ENCODE data around the gene RASL11B. TPM values are rescaled to one million over a fixed set of nuclear protein-coding genes. Genes with fewer than 3 reads are reported as not detected.

The RASL11B gene
- total and polyA plus RNA-seq, 2 of the 13 experiments (the other 11 are each of a cell fraction or from before 2014, with no cell fraction given): 0.07 to 0.20 TPM

GRCh38 chr4:52894443-52894842 lies 32.3 kb downstream of the RASL11B start (continued):
- no peak for TF ChIP-seq THAP11 (CRISPR knock-in tag; IDR thresholded peaks at IDR 0.05)
- TF ChIP-seq HINFP (CRISPR knock-in tag; IDR thresholded peaks at IDR 0.05; ENCODE audit: low read depth): no peak
- TF ChIP-seq ZNF576 (CRISPR knock-in tag; IDR thresholded peaks at IDR 0.05): no peak

- CTCF ChIA-PET (ENCODE audit: low intra/inter-chr PET ratio, low total read pairs): no interaction called here
- Histone ChIP-seq H3K4me1 (ENCODE audit: insufficient read depth, low read length) (no peaks in the 10 kb centered on the region), H3K9me3 (ENCODE audit: low read length) (no peaks in the 10 kb centered on the region), H3K9ac (ENCODE audit: insufficient read depth, low read depth, low read length) (no peak overlapping the region), H3K4me3 (replicated peaks in 1 of 3; ENCODE audit: insufficient read depth in 1 of 3, low read depth in 2 of 3, low read length in 3 of 3) (no peak overlapping the region), H3K27ac (ENCODE audit: extremely low read length, insufficient read depth, low read length) (no peak overlapping the region), H4K20me1 (ENCODE audit: insufficient read depth, low read length) (no peaks in the 10 kb centered on the region), H3K36me3 (replicated peaks in 1 of 2; ENCODE audit: control insufficient read depth in 1 of 2, insufficient read depth in 2 of 2, low read length in 2 of 2) (no peaks in the 10 kb centered on the region; a peak in 1 of 5 replicates), H3K4me2 (ENCODE audit: low read depth, low read length) (no peak overlapping the region), H3K27me3 (ENCODE audit: control insufficient read depth in 1 of 2, insufficient read depth in 2 of 2, low read length in 2 of 2) (no peaks in the 10 kb centered on the region), H3K79me2 (ENCODE audit: insufficient read depth, low read length) (no peaks in the 10 kb centered on the region), H2AFZ (ENCODE audit: low read length) (no peak overlapping the region)
- WGBS (ENCODE audit: low lambda C conversion rate): 100% methylated on average over 4 of the region's 4 CpGs
- intact Hi-C loops (cut with micrococcal nuclease; ENCODE audit: unreplicated experiment) (no loop called here), in situ Hi-C loops (cut with HindIII; ENCODE audit: extremely low pct_ligation_motif_present, low pct_unique_long_range_greater_than_20kb) (no loop called here)
- FAIRE-seq (no peak), DNase-seq (ENCODE audit: low spot score) (no peak), ATAC-seq (no peak)
- no peak for TF ChIP-seq ELF4 (CRISPR knock-in tag; IDR thresholded peaks at IDR 0.05; ENCODE audit: borderline replicate concordance)
- TF ChIP-seq DNMT1 (CRISPR knock-in tag; IDR thresholded peaks at IDR 0.05): no peak
- no peak for TF ChIP-seq GTF3A (CRISPR knock-in tag; conservative IDR thresholded peaks at IDR 0.05)
- TF ChIP-seq SALL1 (CRISPR knock-in tag; IDR thresholded peaks at IDR 0.05): no peak
- no peak for TF ChIP-seq ZNF121 (CRISPR knock-in tag; IDR thresholded peaks at IDR 0.05)
- no peak for TF ChIP-seq TMF1 (CRISPR knock-in tag; IDR thresholded peaks at IDR 0.05; ENCODE audit: low read depth)
- no peak for TF ChIP-seq ZNF160 (CRISPR knock-in tag; IDR thresholded peaks at IDR 0.05)
- no peak for TF ChIP-seq NFRKB (IDR thresholded peaks at IDR 0.05)
- no peak for TF ChIP-seq HNF4G (IDR thresholded peaks at IDR 0.05; ENCODE audit: borderline replicate concordance, low read depth, low read length)
- no peak for TF ChIP-seq HNF4G (CRISPR knock-in tag; IDR thresholded peaks at IDR 0.05; ENCODE audit: borderline replicate concordance, low read depth)
- no peak for TF ChIP-seq DRAP1 (CRISPR knock-in tag; IDR thresholded peaks at IDR 0.05)
- no peak for TF ChIP-seq ZNF558 (CRISPR knock-in tag; IDR thresholded peaks at IDR 0.05; ENCODE audit: borderline replicate concordance)
- no peak for TF ChIP-seq ZFP41 (CRISPR knock-in tag; IDR thresholded peaks at IDR 0.05; ENCODE audit: borderline replicate concordance)
- POLR2A ChIA-PET: no interaction called here
- BruUV-seq (replicated peaks): no TSS peak
These were observed 41.2 kb downstream of the RASL11B start for GRCh38 chr4:52903273-52903672.

Measured in HepG2 (cell line).